ENCODE results near the gene TMEM101. TPM values are rescaled to one million over a fixed set of nuclear protein-coding genes. Genes with fewer than 3 reads are reported as not detected.
A peak's percentile ranks its signal among the peaks of the same experiment; 100 is the strongest.

TMEM101 gene
- total and polyA plus RNA-seq, 2 of the 13 experiments (the other 11 are each of a cell fraction or from before 2014, with no cell fraction given) = 72.0 to 100 TPM

GRCh38 chr17:44006272-44006597, 8.5 kb downstream of the TMEM101 start (continued):
- TF ChIP-seq ZNF414 (CRISPR knock-in tag; IDR thresholded peaks at IDR 0.05) (no peak), RXRB (CRISPR knock-in tag; IDR thresholded peaks at IDR 0.05; ENCODE audit: borderline replicate concordance) (no peak), ZNF296 (CRISPR knock-in tag; conservative IDR thresholded peaks at IDR 0.05) (no peak), MEF2D (CRISPR knock-in tag; IDR thresholded peaks at IDR 0.05) (no peak), ZNF407 (CRISPR knock-in tag; IDR thresholded peaks at IDR 0.05; ENCODE audit: not compliant biosample characterization) (peak; percentile 40), NR1H2 (CRISPR knock-in tag; IDR thresholded peaks at IDR 0.05; ENCODE audit: borderline replicate concordance, low read depth) (no peak), POLR2G (IDR thresholded peaks at IDR 0.05; ENCODE audit: low read depth, low read length) (peak; percentile 38; the same call in 1 of the 2 replicates), GPN1 (CRISPR knock-in tag; IDR thresholded peaks at IDR 0.05; ENCODE audit: borderline replicate concordance) (no peak), ZNF260 (CRISPR knock-in tag; IDR thresholded peaks at IDR 0.05; ENCODE audit: borderline replicate concordance, low read depth) (no peak), RAD21 (CRISPR knock-in tag; IDR thresholded peaks at IDR 0.05) (no peak), ZNF503 (CRISPR knock-in tag; IDR thresholded peaks at IDR 0.05) (no peak), ZNF556 (CRISPR knock-in tag; IDR thresholded peaks at IDR 0.05; ENCODE audit: borderline replicate concordance) (no peak), ZMYM3 (CRISPR knock-in tag; IDR thresholded peaks at IDR 0.05) (no peak)

Data from HepG2 (cell line).